Measurements from ENCODE around the gene SLC10A7.

The SLC10A7 gene

GRCh38 chr4:146247356-146247755, 274.4 kb downstream of the SLC10A7 start:
- peak; percentile 35 for DNase-seq

GRCh38 chr4:146246381-146246780, 275.4 kb downstream of the SLC10A7 start:
- DNase-seq, result no peak

- DNase-seq, result no peak
Observed at GRCh38 chr4:146245850-146246249, 275.9 kb downstream of the SLC10A7 start.

GRCh38 chr4:146245246-146245645, 276.5 kb downstream of the SLC10A7 start:
- DNase-seq, result no peak

- DNase-seq, result no peak
Observed at GRCh38 chr4:146244496-146244895, 277.2 kb downstream of the SLC10A7 start.

GRCh38 chr4:146243883-146244277, 277.9 kb downstream of the SLC10A7 start:
- no peak for DNase-seq

GRCh38 chr4:146243141-146243882, 278.4 kb downstream of the SLC10A7 start:
- no peak for DNase-seq

- DNase-seq, result no peak
Observed at GRCh38 chr4:146238107-146238506, 283.6 kb downstream of the SLC10A7 start.

- no peak for DNase-seq
Observed at GRCh38 chr4:146237092-146237491, 284.6 kb downstream of the SLC10A7 start.

GRCh38 chr4:146236216-146236615, 285.5 kb downstream of the SLC10A7 start:
- DNase-seq, result no peak

- DNase-seq, result peak; percentile 18
Observed at GRCh38 chr4:146235654-146236177, 286.0 kb downstream of the SLC10A7 start.

GRCh38 chr4:146232131-146232722, 289.5 kb downstream of the SLC10A7 start:
- DNase-seq, result no peak

- no peak for DNase-seq
Observed at GRCh38 chr4:146229406-146229805, 292.3 kb downstream of the SLC10A7 start.

- no peak for DNase-seq
Observed at GRCh38 chr4:146224326-146224966, 297.3 kb downstream of the SLC10A7 start.

- peak; percentile 37 for DNase-seq
Observed at GRCh38 chr4:146222313-146222712, 299.4 kb downstream of the SLC10A7 start.

- DNase-seq, result no peak
Observed at GRCh38 chr4:146214238-146214637, 307.5 kb downstream of the SLC10A7 start, which contains the start of gene REELD1. TSS of gene REELD1 (plus strand) at chr4:146214538. CDS start at chr4:146216953, 2,415 bp downstream.

GRCh38 chr4:146212781-146213180, 309.0 kb downstream of the SLC10A7 start:
- no peak for DNase-seq

- DNase-seq, result no peak
Observed at GRCh38 chr4:146211440-146211839, 310.3 kb downstream of the SLC10A7 start.

- no peak for DNase-seq
Observed at GRCh38 chr4:146210890-146211289, 310.9 kb downstream of the SLC10A7 start.

GRCh38 chr4:146207410-146207809, 314.3 kb downstream of the SLC10A7 start:
- DNase-seq, result no peak

Measured in fibroblast of upper back skin (primary cell).